Non-pigmented ciliary epithelial cell (primary cell): ENCODE measurements around the gene STK32C.
A peak's percentile ranks its signal among the peaks of the same experiment; 100 is the strongest.

ENCODE experiments used
- DNase-seq: peaks from one replicate; pipeline ENCODE4 v3.0.0-alpha.2; 2010; ENCODE audit warnings: low read depth

Gene STK32C

GRCh38 chr10:132265890-132266496 is 41.8 kb downstream of the STK32C start:
- no peak for DNase-seq

GRCh38 chr10:132264966-132265889 is 42.5 kb downstream of the STK32C start:
- no peak for DNase-seq

GRCh38 chr10:132264306-132264950 is 43.3 kb downstream of the STK32C start:
- no peak for DNase-seq

GRCh38 chr10:132263866-132264265 is 43.9 kb downstream of the STK32C start:
- DNase-seq: no peak

- no peak for DNase-seq
Observed at GRCh38 chr10:132259702-132260482, 47.9 kb downstream of the STK32C start.

GRCh38 chr10:132258423-132258822 is 49.3 kb downstream of the STK32C start:
- DNase-seq: no peak

- DNase-seq: no peak
Observed at GRCh38 chr10:132257907-132258306, 49.8 kb downstream of the STK32C start.

GRCh38 chr10:132257271-132257670 is 50.5 kb downstream of the STK32C start:
- peak; percentile 9 for DNase-seq

GRCh38 chr10:132256866-132257265 is 50.9 kb downstream of the STK32C start:
- no peak for DNase-seq

- DNase-seq: no peak
Observed at GRCh38 chr10:132255489-132256344, 52.0 kb downstream of the STK32C start.

GRCh38 chr10:132254841-132255240 is 52.9 kb downstream of the STK32C start:
- DNase-seq: no peak

GRCh38 chr10:132253092-132253687 is 54.6 kb downstream of the STK32C start:
- no peak for DNase-seq

- DNase-seq: no peak
Observed at GRCh38 chr10:132252412-132252811, 55.3 kb downstream of the STK32C start.

GRCh38 chr10:132251928-132252327 is 55.8 kb downstream of the STK32C start:
- no peak for DNase-seq

GRCh38 chr10:132250481-132251475 is 57.0 kb downstream of the STK32C start:
- DNase-seq: no peak

GRCh38 chr10:132249824-132250375 is 57.9 kb downstream of the STK32C start:
- DNase-seq: no peak

GRCh38 chr10:132249226-132249724 is 58.5 kb downstream of the STK32C start:
- no peak for DNase-seq

- DNase-seq: no peak
Observed at GRCh38 chr10:132248455-132249225, 59.1 kb downstream of the STK32C start.
